Right cardiac atrium (tissue), 5 donors: Measurements from ENCODE around the gene TRPM8. TPM values are rescaled to one million over a fixed set of nuclear protein-coding genes. Genes with fewer than 3 reads are reported as not detected.
"Not testable (repeated sequence)": the region's sequence is repeated elsewhere in the genome, so short reads cannot be mapped to it uniquely, and the experiment has no call there.

Source experiments
- ATAC-seq, 2 donors: fragments of 200-7000 bp; cut with Tn5 transposase; one replicate each; pipeline versions ENCODE4 v1.8.0 to v1.9.1; 2020; ENCODE audit warnings: moderate library complexity in 2 of 2, mild to moderate bottlenecking in 1 of 2
- DNase-seq, 3 donors: peaks; one replicate each; pipeline ENCODE4 v3.0.0-alpha.2; 2020
- H3K27ac ChIP-seq: one replicate; pipeline ENCODE4 v1.5.1; 2013; ENCODE audit warnings: mild to moderate bottlenecking, low read length, control low read depth, moderate library complexity
- H3K27me3 ChIP-seq: one replicate; pipeline ENCODE4 v1.6.1; 2013; ENCODE audit not compliant: control insufficient read depth, insufficient read depth
- H3K4me1 ChIP-seq: one replicate; pipeline ENCODE4 v1.6.1; 2013; ENCODE audit warnings: low read length; ENCODE audit not compliant: control insufficient read depth, insufficient read depth
- H3K4me3 ChIP-seq: one replicate; pipeline ENCODE4 v1.5.1; 2013; ENCODE audit warnings: low read length, control low read depth
- H3K9me3 ChIP-seq: one replicate; pipeline ENCODE4 v1.6.1; 2013; ENCODE audit warnings: low read length; ENCODE audit not compliant: control insufficient read depth
- WGBS: extraction: QIAGEN DNeasy Blood & Tissue Kit; methylation state at CpG from one replicate; pipeline ENCODE4 v1.1.7; 2013; 5-methylcytosine and 5-hydroxymethylcytosine counted together
- intact Hi-C, 4 donors: fragments of 100-400 bp; cut with DNase I; formaldehyde crosslinking; loops; one replicate each; pipeline versions ENCODE4 v1.11.0 to v1.14.0; 2022 to 2023
- long read RNA-seq, 4 donors: library from polyadenylated mRNA; unstranded; transcript quantifications; one replicate each; pipeline ENCODE4 v2.0.0, GENCODE V29; 2020 to 2021
- polyA plus RNA-seq: library from polyadenylated mRNA; stranded (reverse); fragments of 200-250 nt; gene quantifications from one replicate; pipeline ENCODE4 v1.2.3, GENCODE V29; 2013
- total RNA-seq, 4 donors: library from RNA; stranded (reverse); fragmentation: NEBNext Ultra II Directional; extraction: Animal tissue kit (Norgen Biotek cat#: 25700); gene quantifications; one replicate each; pipeline ENCODE4 v1.2.1, GENCODE V29; 2021
- donor health status: healthy with polysubstance abuse.
- donor health status: DM: no; HTN: yes; CAD: no.
- donor health status: DM: no; HTN: no; CAD: no.
- donor health status: DM: no; HTN: yes; CAD: no; lungs with severe emphysema.
- donor health status: DM: yes; HTN: yes; CAD: no.

TRPM8 gene
- total RNA-seq (not detected), polyA plus RNA-seq (not detected)
- long read RNA-seq, donor 1 = 0 reads
- long read RNA-seq, donor 2 = 0 reads
- long read RNA-seq, donor 3 = 0 reads
- long read RNA-seq, donor 4 = 0 reads

- H3K9me3 ChIP-seq = no peaks in the 10 kb centered on the region
- ATAC-seq (no peak), DNase-seq (no peak)
- no peak within 1 kb of the TSS for H3K4me3 ChIP-seq
- 44% methylated on average over 5 of the region's 5 CpGs for WGBS
- H3K27me3 ChIP-seq = no peaks in the 10 kb centered on the region
- intact Hi-C loops = no loop called here
- no peaks in the 10 kb centered on the region for H3K4me1 ChIP-seq
- no peak within 1 kb of the TSS for H3K27ac ChIP-seq
Measured at GRCh38 chr2:233917116-233917515, at the start of gene TRPM8. Gene TRPM8, plus strand, starts transcription at chr2:233917373. Its CDS starts 9,165 bp downstream, at chr2:233926538.

DNA sequence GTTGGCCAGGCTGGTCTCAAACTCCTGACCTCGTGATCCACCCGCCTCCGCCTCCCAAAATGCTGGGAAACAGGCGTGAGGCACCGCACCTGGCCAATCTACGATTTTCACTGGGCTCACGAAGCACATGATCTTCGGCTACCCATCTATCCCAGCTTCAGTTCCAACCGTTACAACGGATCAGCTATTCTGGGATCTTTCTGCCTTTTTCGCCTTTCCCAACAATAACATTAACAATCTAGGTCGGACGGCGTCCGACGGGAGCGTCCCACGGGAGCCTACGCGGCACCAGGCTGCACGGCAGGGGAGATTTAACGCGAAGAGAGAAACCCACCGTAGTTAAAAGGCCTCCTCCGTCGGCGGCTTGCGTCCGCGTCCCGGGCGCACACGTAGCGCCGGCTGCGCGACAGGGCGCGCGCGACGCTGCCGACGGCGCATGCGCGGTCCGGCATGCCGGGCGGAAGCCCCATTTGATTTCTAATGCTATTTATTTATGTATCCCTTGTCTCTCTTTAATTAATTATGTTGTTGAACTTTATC, 49.1 kb upstream of the TRPM8 start, which contains the start of gene MSL3B:
Gene MSL3B, minus strand, starts transcription at position 394 of the 540 bp plus-strand sequence.
- ATAC-seq (peak; percentile 51 to 66), DNase-seq (peak in 2 of 3 donors; percentile 42 to 56)
- no peaks in the 10 kb centered on the region for H3K9me3 ChIP-seq
- intact Hi-C loops = no loop called here
- H3K27me3 ChIP-seq = no peaks in the 10 kb centered on the region
- H3K27ac ChIP-seq = no peak within 1 kb of the TSS
- H3K4me1 ChIP-seq = no peaks in the 10 kb centered on the region
- H3K4me3 ChIP-seq = peak within 1 kb of the TSS; percentile 27
- 11% methylated on average over 50 of the region's 50 CpGs for WGBS

GRCh38 chr2:233871432-233871831, 45.7 kb upstream of the TRPM8 start:
- ATAC-seq (no peak), DNase-seq (no peak)
- Histone ChIP-seq H3K4me1 (no peaks in the 10 kb centered on the region), H3K4me3 (no peak overlapping the region), H3K9me3 (no peaks in the 10 kb centered on the region), H3K27me3 (no peaks in the 10 kb centered on the region), H3K27ac (no peak overlapping the region)
- intact Hi-C loops = no loop called here
- 60% methylated on average over 4 of the region's 4 CpGs for WGBS

DNA sequence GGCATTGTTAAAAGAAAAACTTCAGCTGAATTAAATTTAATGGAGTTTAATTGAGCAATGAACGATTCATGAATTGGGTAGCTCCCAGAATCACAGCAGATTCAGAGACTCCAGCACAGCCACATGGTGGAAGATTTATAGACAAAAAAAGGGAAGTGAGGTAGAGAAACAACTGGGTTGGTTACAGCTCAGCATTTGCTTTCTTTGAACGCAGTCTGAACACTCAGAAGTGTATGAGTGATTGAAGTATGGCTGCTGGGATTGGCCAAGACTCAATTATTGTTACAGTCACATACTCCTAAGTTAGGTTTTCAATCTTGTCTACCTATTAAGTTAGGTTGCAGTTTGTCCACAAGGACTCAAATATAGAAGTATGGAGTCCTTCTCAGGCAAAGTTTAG, 45.0 kb upstream of the TRPM8 start:
- intact Hi-C loops = not testable (repeated sequence)

GRCh38 chr2:233882353-233882752, 34.8 kb upstream of the TRPM8 start:
- H3K9me3 ChIP-seq = no peaks in the 10 kb centered on the region
- no peak overlapping the region for H3K27ac ChIP-seq
- intact Hi-C loops = no loop called here
- DNase-seq (no peak), ATAC-seq (no peak)
- H3K27me3 ChIP-seq = no peaks in the 10 kb centered on the region
- no peak overlapping the region for H3K4me3 ChIP-seq
- H3K4me1 ChIP-seq = no peaks in the 10 kb centered on the region

More for the DNA sequence above, 45.0 kb upstream of the TRPM8 start:
- 42% methylated on average over 2 of the region's 2 CpGs for WGBS
- not testable (repeated sequence) for H3K9me3 ChIP-seq, DNase-seq, H3K4me1 ChIP-seq, H3K27ac ChIP-seq, ATAC-seq, H3K4me3 ChIP-seq, H3K27me3 ChIP-seq

GRCh38 chr2:233892793-233893192, 24.4 kb upstream of the TRPM8 start:
- ATAC-seq = no peak
- H3K27ac ChIP-seq = no peak overlapping the region
- H3K9me3 ChIP-seq = no peaks in the 10 kb centered on the region
- no peak overlapping the region for H3K4me3 ChIP-seq
- H3K4me1 ChIP-seq = no peaks in the 10 kb centered on the region
- intact Hi-C loops = no loop called here
- no peak for DNase-seq
- 88% methylated on average over 2 of the region's 2 CpGs for WGBS
- H3K27me3 ChIP-seq = no peaks in the 10 kb centered on the region

DNA sequence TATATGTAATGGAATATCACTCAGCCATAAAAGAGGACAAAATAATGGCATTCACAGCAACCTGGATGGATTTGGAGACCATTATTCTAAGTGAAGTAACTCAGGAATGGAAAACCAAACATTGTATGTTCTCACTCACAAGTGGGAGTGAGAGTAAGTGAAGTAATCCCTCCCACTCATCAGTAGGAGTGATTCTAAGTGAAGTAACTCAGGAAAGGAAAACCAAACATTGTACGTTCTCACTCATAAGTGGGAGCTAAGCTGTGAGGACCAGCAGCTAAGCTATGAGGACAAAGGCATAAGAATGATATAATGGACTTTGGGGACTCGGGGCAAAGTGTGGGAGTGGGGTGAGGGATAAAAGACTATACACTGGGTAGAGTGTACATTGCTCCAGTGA, 20.9 kb upstream of the TRPM8 start:
- H3K4me1 ChIP-seq, H3K4me3 ChIP-seq, H3K9me3 ChIP-seq, ATAC-seq, H3K27me3 ChIP-seq, DNase-seq, H3K27ac ChIP-seq, intact Hi-C loops: not testable (repeated sequence)
- 57% methylated on average over 2 of the region's 2 CpGs for WGBS

DNA sequence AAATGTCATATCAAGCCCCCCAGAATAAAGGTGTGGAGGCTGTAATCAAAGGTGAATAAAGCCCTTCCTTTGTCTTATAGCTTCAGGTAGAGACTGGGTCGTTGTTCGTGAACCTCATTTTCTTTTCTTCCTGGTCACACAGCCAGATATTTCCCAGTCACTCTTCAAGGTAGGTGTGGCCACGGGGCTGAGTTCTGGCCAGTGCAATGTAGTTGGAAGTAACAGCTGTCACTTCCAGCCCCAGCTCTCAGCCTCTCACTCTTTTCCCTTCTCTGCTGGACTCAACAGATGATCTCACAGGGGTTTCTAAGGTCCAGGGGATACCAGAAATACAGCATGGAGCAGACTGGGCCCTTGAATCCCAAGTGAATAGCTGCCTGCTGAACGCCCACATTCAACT, 15.8 kb upstream of the TRPM8 start:
- ATAC-seq (no peak), DNase-seq (no peak)
- no peaks in the 10 kb centered on the region for H3K9me3 ChIP-seq
- 71% methylated on average over 4 of the region's 4 CpGs for WGBS
- H3K4me3 ChIP-seq = no peak overlapping the region
- intact Hi-C loops = no loop called here
- H3K27ac ChIP-seq = no peak overlapping the region
- H3K4me1 ChIP-seq = no peaks in the 10 kb centered on the region
- H3K27me3 ChIP-seq = no peaks in the 10 kb centered on the region

- DNase-seq (no peak), ATAC-seq (no peak)
- H3K4me1 ChIP-seq = no peaks in the 10 kb centered on the region
- intact Hi-C loops = no loop called here
- no peak overlapping the region for H3K4me3 ChIP-seq
- WGBS = 84% methylated on average over 4 of the region's 4 CpGs
- H3K27ac ChIP-seq = no peak overlapping the region
- H3K27me3 ChIP-seq = no peaks in the 10 kb centered on the region
- no peaks in the 10 kb centered on the region for H3K9me3 ChIP-seq
Measured at GRCh38 chr2:233901884-233902283, 15.3 kb upstream of the TRPM8 start.

DNA sequence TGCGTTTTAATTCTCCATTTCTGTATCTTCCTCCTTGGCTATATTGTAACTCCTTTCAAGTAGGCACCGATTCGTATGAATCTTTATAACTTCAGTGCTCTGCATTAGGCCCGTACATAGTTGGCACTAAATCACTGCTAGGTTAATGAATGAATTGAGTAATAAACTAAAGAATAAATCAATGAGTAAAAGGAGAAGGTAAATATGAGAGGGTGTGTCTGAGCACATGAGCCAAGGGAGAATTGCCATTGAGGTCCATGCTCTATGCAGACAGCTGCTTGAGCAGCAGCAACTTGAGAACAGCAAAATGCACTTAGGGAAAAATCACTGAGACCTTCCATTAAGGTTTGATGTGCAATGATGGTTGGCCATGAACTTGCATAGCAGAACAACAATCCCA, 11.2 kb upstream of the TRPM8 start:
- intact Hi-C loops = no loop called here
- ATAC-seq = no peak
- 87% methylated on average over 4 of the region's 4 CpGs for WGBS

GRCh38 chr2:233907627-233908026, 9.5 kb upstream of the TRPM8 start:
- intact Hi-C loops = no loop called here
- no peak for DNase-seq
- Histone ChIP-seq H3K27ac (no peak overlapping the region), H3K9me3 (no peaks in the 10 kb centered on the region), H3K27me3 (no peaks in the 10 kb centered on the region), H3K4me3 (no peak overlapping the region), H3K4me1 (no peaks in the 10 kb centered on the region)
- WGBS = 83% methylated on average over 3 of the region's 3 CpGs
- no peak for ATAC-seq

More for the DNA sequence above, 11.2 kb upstream of the TRPM8 start:
- no peak for DNase-seq
- H3K27ac ChIP-seq = no peak overlapping the region
- H3K4me3 ChIP-seq = no peak overlapping the region
- H3K9me3 ChIP-seq = no peaks in the 10 kb centered on the region
- H3K4me1 ChIP-seq = no peaks in the 10 kb centered on the region
- no peaks in the 10 kb centered on the region for H3K27me3 ChIP-seq
